ENCODE results near the gene MC5R.

The MC5R gene

GRCh38 chr18:13874558-13874957 lies 50.6 kb downstream of the MC5R start:
- no peak for DNase-seq (ENCODE audit: low read depth)
- no peak for TF ChIP-seq CTCF (conservative IDR thresholded peaks at IDR 0.05; ENCODE audit: low read depth, low read length)
- no peak overlapping the region for H3K4me3 ChIP-seq (ENCODE audit: low read length)
